Activated T-cell treated with anti-CD3 and anti-CD28 coated beads, Interleukin-2, amount 50 U/mL, for 48 hours (primary cell): ENCODE data around the gene GNAT1.

ENCODE experiments used
- DNase-seq, 2 experiments: peaks; one replicate each; pipeline ENCODE4 v3.0.0-alpha.2; 2020

The GNAT1 gene

GRCh38 chr3:50182533-50183099 lies 8.8 kb upstream of the GNAT1 start:
- DNase-seq: no peak

- no peak for DNase-seq
Measured at GRCh38 chr3:50183755-50184154, 7.7 kb upstream of the GNAT1 start.

GRCh38 chr3:50184242-50184978 lies 7.0 kb upstream of the GNAT1 start:
- DNase-seq: no peak

GRCh38 chr3:50185230-50185629 lies 6.2 kb upstream of the GNAT1 start:
- DNase-seq: no peak

- DNase-seq: no peak
Measured at GRCh38 chr3:50186096-50186495, 5.3 kb upstream of the GNAT1 start.

- no peak for DNase-seq
Measured at GRCh38 chr3:50187750-50188149, 3.7 kb upstream of the GNAT1 start.

- peak; percentile 50 to 63 for DNase-seq
Measured at GRCh38 chr3:50189274-50189673, 2.1 kb upstream of the GNAT1 start.

- no peak for DNase-seq
Measured at GRCh38 chr3:50189989-50190388, 1.4 kb upstream of the GNAT1 start.

GRCh38 chr3:50192124-50192523 lies 714 bp downstream of the GNAT1 start:
- DNase-seq: no peak

- peak; percentile 94 to 97 for DNase-seq
Measured at GRCh38 chr3:50192689-50193141, 1.3 kb downstream of the GNAT1 start.

- DNase-seq: peak in 1 of 2 experiments; percentile 38
Measured at GRCh38 chr3:50193286-50193685, 1.9 kb downstream of the GNAT1 start.

GRCh38 chr3:50193746-50194127 lies 2.3 kb downstream of the GNAT1 start:
- DNase-seq: peak in 1 of 2 experiments; percentile 31

- peak; percentile 85 to 89 for DNase-seq
Measured at GRCh38 chr3:50194128-50194902, 2.9 kb downstream of the GNAT1 start.

- DNase-seq: peak in 1 of 2 experiments; percentile 66
Measured at GRCh38 chr3:50194903-50195500, 3.6 kb downstream of the GNAT1 start.

- no peak for DNase-seq
Measured at GRCh38 chr3:50195501-50196252, 4.3 kb downstream of the GNAT1 start.

- DNase-seq: no peak
Measured at GRCh38 chr3:50196253-50196801, 4.9 kb downstream of the GNAT1 start.

- DNase-seq: no peak
Measured at GRCh38 chr3:50201573-50202315, 10.3 kb downstream of the GNAT1 start.

- DNase-seq: no peak
Measured at GRCh38 chr3:50202353-50203112, 11.1 kb downstream of the GNAT1 start.

GRCh38 chr3:50203113-50203808 lies 11.9 kb downstream of the GNAT1 start:
- no peak for DNase-seq
